Right ventricle myocardium inferior (tissue), 1 donor: Measurements from ENCODE around the gene RSRC1. TPM values are rescaled to one million over a fixed set of nuclear protein-coding genes. Genes with fewer than 3 reads are reported as not detected.
"Not testable (repeated sequence)": the region's sequence is repeated elsewhere in the genome, so short reads cannot be mapped to it uniquely, and the experiment has no call there.

ENCODE experiments used
- ATAC-seq: fragments of 200-7000 bp; cut with Tn5 transposase; one replicate; pipeline ENCODE4 v1.9.1; 2020; ENCODE audit warnings: mild to moderate bottlenecking, moderate library complexity
- DNase-seq: peaks from one replicate; pipeline ENCODE4 v3.0.0; 2021; ENCODE audit errors: missing footprints
- intact Hi-C: fragments of 100-400 bp; cut with DNase I; formaldehyde crosslinking; loops from one replicate; pipeline ENCODE4 v1.11.0; 2022
- total RNA-seq: library from RNA; stranded (reverse); fragmentation: NEBNext Ultra II Directional; extraction: Animal tissue kit (Norgen Biotek cat#: 25700); gene quantifications from one replicate; pipeline ENCODE4 v1.2.1, GENCODE V29; 2021
- donor health status: DM: no; HTN: yes; CAD: no; lungs with severe emphysema.

RSRC1 gene
- total RNA-seq, 1 donor from 2014 or later: 22.9 TPM

- ATAC-seq, DNase-seq, intact Hi-C loops: not testable (repeated sequence)
Observed at GRCh38 chr3:158113595-158113994, 3.7 kb downstream of the RSRC1 start.

GRCh38 chr3:158120330-158120729 lies 10.4 kb downstream of the RSRC1 start:
- DNase-seq (no peak), ATAC-seq (no peak)
- intact Hi-C loops: no loop called here

GRCh38 chr3:158121295-158121694 lies 11.4 kb downstream of the RSRC1 start:
- no peak for ATAC-seq
- DNase-seq: no peak
- intact Hi-C loops: no loop called here

GRCh38 chr3:158122721-158123120 lies 12.8 kb downstream of the RSRC1 start:
- not testable (repeated sequence) for DNase-seq

DNA sequence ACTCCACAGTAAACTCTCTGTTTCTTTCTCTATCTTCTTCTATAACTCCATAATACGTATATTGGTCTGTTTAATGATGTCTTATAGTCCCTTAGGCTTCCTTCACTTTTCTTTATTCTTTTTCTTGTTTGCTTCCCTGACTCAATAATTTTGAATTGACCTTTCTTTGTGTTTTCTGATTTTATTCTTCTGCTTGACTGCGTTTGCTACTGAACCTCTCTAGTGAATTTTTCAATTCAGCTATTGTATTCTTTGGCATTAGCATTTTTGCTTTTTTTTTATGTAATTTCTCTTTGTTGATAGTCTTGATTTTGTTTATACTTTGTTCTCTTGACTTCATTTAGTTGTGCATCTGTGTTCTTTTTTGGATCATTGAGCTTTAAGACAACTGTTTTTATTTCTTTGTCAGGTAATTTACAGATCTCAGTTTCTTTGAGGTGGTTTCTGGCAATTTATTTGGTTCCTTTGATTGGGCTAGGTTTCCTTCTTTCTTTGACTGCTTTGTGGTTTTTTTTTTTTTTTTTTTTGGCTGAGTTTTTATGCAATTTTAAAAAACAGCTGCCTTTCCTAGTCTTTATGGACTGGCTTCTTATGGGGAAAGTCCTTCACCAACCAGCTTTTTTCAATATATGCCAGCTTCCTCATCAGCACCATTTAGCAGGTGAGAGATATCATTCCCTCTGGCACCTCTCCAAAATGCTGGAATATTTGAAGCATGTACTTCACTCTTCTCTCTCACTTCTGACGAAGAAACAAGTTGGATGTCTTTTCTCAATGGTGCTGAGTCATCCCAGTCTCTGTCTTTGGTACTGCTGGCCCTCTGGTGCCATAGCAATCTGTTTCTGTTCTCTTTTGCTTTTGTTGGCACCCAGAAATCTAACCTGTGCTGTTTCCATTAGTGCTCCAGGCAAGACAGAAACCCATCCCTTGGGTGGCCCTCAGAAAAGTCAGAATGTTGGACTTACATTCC lies 17.6 kb downstream of the RSRC1 start:
- intact Hi-C loops: no loop called here
- ATAC-seq: no peak
- DNase-seq: no peak

More at GRCh38 chr3:158122721-158123120, 12.8 kb downstream of the RSRC1 start:
- intact Hi-C loops, ATAC-seq: not testable (repeated sequence)

- intact Hi-C loops: no loop called here
- ATAC-seq (no peak), DNase-seq (no peak)
Observed at GRCh38 chr3:158128755-158129154, 18.9 kb downstream of the RSRC1 start.

DNA sequence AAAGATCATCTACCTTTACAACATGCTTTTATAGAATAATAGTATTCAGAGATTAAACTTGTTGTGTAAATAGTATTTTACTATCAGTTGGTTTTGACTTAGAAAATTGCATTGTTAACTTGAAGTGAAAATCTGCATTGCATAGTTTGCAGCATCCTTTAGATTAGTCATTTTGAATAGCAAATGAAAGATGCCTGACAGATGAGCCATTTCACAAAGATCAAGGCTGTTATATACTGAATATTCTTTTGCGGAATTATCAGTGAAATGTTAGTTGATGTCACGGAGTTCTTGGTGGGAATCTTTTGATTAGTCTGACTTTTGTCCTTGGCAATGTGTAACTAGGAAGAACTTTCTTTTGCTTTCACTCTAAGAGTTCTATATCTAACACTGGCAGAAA lies 24.5 kb downstream of the RSRC1 start:
- intact Hi-C loops: no loop called here
- ATAC-seq: no peak

GRCh38 chr3:158140396-158140795 lies 30.5 kb downstream of the RSRC1 start:
- no peak for DNase-seq
- intact Hi-C loops: no loop called here
- ATAC-seq: no peak

More for the DNA sequence above, 24.5 kb downstream of the RSRC1 start:
- DNase-seq: no peak

DNA sequence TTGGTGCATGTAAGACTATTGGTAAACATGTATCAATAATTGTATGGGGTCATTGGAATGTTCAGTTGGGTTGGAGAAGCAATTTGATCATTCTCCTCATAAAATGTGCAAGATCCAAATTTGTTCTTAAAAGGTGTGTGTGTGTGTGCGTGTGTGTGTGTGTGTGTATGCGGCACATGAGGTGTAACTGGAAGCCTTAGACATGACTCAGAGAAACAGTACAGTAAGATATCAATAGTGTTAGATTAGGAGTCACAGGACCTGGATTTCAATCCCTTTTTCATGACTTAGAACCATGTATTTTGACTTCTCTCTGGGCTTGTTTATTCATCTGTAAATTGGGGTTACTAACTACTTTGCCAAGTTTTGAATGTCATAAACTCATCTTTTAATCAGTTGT lies 38.3 kb downstream of the RSRC1 start:
- DNase-seq (no peak), ATAC-seq (no peak)
- intact Hi-C loops: no loop called here

- DNase-seq (no peak), ATAC-seq (no peak)
- intact Hi-C loops: no loop called here
Observed at GRCh38 chr3:158152186-158152585, 42.3 kb downstream of the RSRC1 start.

GRCh38 chr3:158158969-158159368 lies 49.1 kb downstream of the RSRC1 start:
- DNase-seq (no peak), ATAC-seq (no peak)
- intact Hi-C loops: no loop called here

DNA sequence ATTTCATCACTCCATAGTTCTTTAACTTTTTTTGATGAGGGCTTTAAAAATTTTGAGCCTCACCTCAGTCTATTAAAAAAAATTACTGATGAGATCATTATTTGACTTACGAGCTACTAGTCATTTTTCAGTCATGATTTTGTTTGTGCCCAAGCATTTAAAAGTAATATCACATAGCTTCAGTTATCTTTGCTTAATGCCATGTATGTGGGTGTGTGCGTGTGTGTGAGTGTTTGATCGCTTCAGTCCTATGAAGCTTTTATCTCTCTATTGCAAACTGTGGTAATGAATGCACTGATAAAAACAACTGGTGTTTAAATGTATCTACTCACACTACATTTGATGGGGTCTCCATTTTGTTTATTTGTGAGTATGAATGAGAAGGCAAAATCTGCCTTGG lies 49.8 kb downstream of the RSRC1 start:
- ATAC-seq (no peak), DNase-seq (no peak)
- intact Hi-C loops: no loop called here

DNA sequence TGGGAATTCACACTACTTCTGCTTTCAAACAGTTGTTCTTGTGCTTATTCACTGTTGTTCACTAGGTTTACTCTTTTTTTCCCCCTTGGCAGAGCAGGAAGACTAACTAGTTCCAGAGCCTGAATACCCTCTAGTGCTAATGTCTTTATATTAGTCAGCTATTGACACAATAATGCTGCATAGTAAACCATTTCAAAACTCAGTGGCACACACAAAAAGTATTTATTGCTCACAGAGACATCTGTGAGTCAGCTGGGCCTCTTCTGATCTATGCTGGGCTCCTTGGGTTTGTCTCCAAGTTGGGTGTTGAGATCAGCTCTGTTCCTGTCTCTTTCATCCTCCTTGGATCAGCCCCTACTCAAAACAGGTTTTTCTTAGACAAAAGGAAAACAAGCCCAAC lies 51.1 kb downstream of the RSRC1 start:
- ATAC-seq (no peak), DNase-seq (no peak)
- intact Hi-C loops: no loop called here

GRCh38 chr3:158165141-158165655 lies 55.3 kb downstream of the RSRC1 start:
- no peak for DNase-seq
- no peak for ATAC-seq
- intact Hi-C loops: no loop called here

GRCh38 chr3:158165730-158166129 lies 55.8 kb downstream of the RSRC1 start:
- intact Hi-C loops: no loop called here
- DNase-seq: no peak
- no peak for ATAC-seq

DNA sequence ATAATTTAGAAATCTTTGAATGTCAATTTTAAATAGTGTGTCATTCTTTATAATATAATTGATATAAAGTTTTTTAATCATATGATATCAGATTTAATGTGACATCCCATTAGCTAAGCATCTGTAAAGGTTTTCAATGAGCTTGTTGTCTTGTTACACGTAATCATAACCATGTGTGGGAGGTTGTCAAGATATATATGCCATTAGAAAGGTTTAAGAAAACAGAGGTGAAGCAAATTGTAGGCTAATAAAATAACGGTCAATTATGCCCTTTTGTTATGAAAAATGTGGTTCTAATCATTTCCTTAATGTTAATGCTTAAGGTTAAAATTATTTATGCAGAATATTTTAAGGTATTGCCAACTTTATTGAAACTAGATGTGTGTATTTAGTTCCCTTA lies 56.3 kb downstream of the RSRC1 start:
- ATAC-seq: no peak
- intact Hi-C loops: no loop called here
- DNase-seq: no peak

DNA sequence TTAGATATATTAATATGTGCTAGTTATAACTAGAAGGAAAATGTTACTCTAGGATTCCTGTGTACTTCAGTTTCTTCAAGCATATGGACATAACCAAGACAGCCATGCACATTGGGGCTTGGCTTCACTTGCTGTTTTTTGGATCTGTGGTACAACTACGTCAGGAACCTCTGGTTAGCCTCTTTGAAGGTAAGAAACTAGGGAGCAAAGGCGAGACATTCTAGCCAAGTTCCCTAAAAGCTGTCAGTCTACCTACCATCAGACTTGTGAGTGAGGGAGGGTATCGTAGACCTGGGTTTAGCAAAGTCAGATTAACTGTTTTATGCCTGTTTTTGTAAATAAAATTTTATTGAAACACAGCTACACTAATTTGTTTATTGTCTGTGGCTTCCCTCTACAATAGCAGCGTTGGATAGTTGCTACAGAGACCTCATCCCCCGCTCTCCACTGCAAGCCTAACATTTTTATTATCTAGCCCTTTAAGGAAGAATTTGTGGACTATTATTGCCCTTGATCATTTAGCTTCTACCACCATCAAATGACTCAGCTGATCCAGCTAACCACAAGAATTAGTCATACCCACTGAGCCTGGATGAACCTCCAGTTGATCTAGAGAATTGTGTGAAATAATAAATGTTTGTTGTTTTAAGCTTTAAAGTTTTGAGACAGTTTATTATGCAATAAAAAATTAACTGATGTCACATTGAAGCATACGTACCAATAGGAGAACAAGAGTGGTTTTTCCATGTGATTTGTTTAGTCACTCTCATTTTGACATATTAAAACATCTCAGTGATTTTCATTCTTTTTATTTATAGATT lies 58.1 kb downstream of the RSRC1 start:
- intact Hi-C loops: no loop called here
- DNase-seq (no peak), ATAC-seq (no peak)

DNA sequence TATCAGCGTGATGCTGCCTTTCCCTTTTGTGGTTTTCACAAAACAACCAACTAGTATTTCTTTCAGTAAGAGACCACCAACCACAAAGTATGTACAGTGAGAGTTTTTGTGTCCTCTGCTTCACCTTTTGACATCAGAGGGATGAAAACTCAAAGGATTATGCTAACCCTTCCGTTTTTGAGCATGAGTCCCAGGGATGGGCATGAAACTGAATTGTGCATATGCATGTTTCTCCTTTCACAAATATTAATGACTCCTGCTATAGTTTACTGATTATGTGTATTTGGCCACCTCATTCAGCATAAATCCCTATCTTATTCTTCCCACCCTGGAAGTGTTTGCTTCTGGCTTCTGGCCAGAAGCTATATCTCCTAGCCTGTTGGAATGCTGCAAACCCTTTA lies 59.2 kb downstream of the RSRC1 start:
- no peak for ATAC-seq
- DNase-seq: no peak
- intact Hi-C loops: no loop called here

DNA sequence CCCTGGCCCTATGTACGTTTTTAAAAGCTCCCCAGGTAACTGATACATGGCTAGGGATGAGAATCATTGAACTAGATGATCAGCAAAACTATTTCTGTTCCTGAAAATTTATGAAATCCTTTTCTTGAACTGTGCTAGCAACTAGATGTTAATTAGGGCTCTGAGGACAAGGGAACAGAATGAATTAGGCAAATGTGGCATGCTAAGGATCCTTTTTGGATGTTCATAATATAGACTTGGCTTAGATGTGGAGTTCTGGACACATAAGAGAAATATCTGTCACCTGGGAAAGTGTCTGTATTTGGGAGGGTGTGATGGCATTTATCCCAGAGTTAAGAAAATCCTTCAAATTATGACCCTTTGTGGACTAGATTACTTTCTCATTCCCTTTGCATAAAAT lies 71.2 kb downstream of the RSRC1 start:
- DNase-seq (no peak), ATAC-seq (no peak)
- intact Hi-C loops: no loop called here

- DNase-seq (no peak), ATAC-seq (no peak)
- intact Hi-C loops: no loop called here
Observed at GRCh38 chr3:158185711-158186110, 75.8 kb downstream of the RSRC1 start.
